SKM-1 (cell line): ENCODE measurements around the gene BTD.

Experiments used
- DNase-seq: peaks from one replicate; lab custom pipeline; 2025; ENCODE audit not compliant: unreplicated experiment; lab: John Stamatoyannopoulos, UW

The BTD gene

DNA sequence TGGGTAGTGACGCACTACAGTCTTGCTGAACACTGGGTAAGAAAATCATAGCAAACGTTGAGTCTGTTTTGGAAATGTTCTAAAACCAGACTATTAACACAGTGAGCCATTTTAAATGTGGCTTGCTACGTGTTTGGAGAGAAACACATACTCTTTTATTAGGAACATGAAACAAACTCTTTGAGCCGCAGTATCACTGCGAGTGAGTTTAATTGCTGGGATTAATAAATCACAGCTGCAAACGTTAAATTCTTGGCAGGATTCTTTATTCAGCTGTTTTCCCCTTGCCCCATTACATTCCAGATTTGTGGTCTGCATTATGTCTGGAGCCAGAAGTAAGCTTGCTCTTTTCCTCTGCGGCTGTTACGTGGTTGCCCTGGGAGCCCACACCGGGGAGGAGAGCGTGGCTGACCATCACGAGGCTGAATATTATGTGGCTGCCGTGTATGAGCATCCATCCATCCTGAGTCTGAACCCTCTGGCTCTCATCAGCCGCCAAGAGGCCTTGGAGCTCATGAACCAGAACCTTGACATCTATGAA is 33.6 kb downstream of the BTD start:
- no peak for DNase-seq

DNA sequence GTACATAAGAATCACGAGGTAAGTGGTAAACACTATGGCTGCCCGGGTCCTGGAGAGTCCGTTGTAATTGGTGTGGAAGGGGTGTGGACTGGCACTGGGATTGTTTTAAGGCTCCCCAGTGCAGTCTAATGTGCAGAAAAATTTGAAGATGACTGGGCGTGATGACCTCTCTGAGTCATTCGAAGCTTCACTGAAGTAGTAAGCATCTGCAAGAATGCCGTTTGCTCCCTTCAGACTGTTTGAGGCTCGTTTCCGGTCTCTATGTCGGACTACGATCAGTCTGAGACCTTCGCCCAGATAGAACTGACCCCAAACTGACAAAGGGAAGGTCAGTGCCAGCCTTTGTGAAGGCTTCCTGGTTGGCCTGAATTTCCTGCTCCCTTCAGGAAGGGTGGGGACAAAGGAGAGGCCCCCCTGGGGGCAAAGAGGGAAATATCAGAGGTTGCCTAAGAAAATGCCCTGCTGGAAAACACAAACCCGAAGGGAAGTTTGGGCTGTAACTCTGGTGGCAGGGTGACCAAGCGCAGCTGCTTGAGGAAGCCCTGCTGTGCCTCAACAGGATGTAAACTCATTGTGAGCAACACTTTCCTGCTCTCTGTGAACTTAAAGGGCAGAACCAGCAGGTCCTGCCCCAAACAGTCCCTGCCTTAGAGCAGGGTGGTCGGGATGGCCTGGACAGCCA is 34.6 kb downstream of the BTD start:
- no peak for DNase-seq

DNA sequence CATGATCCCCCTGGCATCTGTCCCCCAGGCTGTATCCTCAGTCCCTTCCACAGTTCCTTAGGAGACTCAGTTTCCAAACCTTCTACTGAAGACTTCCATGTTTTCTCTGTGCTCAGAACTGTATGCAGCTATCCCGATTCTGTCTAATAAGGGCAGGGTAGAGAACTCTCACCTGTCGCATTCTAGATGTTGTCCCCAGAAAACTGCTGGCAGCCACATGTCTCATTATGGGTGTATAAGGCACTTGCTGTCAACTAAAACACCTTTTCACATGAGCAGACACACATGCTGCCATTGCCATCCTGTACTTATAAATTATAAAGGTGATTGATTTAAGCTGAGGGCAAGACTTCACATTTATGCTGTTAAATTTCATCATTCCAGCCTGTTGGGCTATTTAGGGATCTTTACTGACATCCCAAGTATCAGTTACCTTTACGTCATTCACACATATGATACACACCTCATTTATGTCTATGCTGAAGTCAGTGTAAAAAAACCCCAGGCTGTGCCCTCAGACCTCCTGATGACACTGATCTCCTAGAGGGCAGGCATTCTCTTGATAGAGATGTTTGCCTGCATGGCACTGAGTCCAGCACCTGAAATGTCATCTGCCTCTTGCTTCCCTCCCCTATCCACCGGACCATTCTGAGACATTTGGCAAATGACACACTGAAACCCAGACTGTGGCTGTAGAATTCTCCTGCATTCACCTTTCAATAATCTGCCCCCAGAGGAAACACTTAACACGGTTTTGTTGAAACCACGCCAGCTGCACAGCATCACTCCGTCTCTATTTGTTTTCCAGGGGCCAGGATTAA is 35.8 kb downstream of the BTD start:
- DNase-seq: no peak

DNA sequence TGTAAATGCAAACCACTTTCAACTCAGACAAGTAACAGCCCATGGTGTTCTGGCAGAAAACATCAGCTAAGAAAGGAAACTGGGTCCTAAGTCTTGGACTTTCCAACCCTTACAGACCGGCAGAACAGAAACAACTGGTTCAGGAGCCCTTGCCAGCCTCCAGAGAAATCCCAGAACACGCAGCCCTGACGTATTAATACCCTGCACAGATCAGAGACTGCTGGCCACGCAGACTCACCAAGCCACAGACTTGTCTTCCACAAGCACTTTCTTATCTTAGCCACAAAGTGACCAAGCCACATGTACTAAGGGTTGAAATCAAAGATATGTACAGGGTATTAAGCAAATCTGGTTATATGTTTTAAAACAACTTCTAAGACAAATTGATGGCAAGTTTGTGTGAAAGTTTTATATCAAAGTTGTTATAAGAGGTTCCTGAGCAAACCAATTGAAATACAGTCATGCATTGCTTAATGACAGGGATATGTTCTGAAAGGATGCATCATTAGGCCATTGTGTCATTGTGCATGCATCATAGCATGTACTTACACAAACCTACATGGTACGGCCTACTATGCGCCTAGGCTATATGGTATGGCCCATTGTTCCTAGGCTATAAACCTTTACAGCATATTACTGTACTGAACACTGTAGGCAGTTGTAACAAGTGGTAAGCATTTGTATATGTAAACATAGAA is 36.8 kb downstream of the BTD start:
- no peak for DNase-seq

DNA sequence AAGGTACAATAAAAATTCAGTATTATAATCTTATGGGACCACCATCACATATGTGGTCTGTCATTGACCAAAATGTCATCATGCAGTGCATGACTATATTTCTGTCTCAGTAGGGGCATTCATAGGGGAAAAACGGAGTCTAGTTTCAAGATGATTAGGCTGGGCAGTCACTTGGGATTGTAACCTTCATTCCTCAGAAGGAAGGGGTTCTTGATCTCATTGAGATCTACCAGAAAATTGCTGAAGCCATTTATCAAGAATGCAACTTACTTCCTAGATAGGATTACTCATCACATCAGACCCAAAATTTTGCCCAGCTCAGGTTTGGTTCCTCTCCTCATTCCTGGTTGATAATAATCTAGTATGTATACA is 37.3 kb downstream of the BTD start:
- no peak for DNase-seq

DNA sequence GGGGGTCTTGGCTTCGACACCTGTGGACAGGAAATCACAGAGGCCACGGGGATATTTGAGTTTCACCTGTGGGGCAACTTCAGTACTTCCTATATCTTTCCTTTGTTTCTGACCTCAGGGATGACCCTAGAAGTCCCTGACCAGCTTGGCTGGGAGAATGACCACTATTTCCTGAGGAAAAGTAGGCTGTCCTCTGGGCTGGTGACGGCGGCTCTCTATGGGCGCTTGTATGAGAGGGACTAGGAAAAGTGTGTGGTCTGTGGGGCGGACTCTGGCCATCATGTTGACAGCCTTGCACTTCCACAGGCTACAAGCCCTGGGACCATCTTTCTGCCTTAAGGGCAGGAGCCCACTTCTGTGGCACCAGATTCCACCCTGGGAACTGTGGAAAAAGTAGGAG is 43.7 kb downstream of the BTD start:
- no peak for DNase-seq

DNA sequence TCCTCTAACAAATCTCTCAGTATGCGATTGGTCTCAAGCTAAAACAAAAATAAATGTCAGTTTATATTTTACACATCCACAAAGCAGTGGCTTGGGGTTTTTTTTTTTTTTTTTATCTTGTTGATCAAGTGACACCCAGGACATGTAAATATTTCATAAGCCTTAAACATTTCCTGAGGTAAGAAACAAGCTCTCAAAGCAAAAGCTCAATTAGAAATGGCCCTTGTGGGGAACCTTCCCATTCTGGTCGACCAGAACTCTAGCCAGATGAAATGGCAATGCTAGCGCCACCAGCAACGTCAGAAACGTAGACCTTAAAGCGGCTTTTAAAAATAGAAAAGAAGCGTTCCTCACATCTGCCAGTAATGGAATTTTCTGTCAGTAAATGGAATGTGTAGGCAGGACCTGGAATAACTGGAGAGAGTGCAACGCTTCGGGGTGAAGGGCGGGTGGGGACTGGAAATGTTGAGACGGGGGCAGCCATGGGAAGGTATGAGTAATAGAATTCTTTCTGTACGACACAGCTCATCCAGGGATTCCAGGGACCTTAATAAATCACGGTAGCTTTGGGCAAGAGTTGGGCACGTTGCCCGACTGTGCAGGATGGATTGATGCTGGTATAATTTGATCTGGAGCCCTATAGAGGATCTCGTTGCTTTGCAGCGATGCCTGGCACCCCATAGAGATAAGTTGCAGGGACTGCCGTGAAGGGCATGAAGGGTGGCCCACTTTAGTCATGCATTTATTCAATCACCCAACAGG is 44.4 kb downstream of the BTD start:
- no peak for DNase-seq

DNA sequence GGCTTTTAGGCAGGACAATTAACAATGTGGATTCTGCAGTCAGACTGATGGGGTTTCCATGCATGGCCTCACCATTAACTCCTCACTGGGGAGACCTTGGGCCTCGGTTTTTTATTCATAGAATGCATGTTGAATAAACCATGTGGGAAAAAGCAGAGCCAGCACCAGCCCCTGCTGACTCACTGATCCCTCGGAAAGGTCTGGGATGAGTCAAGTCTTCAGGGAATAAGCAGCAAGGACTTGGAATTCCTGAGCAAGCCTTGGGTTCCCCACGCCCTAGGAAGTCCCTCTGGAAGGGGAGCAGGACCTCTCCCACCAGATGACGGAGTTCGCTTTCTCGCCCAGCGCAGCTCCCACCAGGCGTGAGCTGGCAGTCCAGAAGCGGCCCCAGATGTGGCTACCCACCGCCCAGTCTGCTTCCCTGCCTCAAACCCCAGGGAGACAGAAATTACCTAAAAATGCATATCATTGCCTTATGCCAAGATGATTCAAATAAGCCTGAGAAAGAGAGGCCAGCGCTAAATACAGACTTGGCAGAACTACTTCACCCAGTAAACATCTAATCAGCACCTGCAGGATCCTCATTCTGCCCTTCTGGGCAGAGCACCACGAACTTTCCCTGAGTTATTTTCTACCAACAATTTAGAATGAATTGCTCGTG is 45.4 kb downstream of the BTD start:
- DNase-seq: no peak

DNA sequence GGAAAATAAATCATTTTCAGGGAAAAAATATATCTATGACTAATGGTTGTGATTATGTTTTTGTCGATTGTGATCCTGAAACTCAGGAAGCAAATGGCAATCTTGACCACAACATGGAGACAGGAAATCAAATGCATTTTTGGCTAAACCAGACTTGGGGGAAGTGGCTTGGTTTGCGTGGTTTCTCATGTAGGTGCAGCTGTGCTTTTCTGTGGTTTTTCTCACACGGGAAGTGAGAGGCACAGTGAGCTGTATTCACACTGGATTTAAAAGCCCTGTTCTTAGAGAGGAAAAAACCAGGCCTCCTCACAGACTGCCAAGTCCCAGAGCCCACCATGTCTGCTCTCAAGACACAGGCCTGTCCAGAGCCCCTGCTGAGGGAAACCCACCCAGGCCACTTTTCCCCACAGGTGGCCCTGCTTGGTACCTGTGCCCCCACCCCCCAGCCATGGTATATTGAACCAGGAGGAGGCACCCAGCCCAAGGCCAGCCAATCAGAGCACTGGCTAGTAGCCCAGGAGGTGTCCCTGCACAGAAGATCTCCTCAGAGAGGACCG is 46.1 kb downstream of the BTD start:
- peak; percentile 41 for DNase-seq

DNA sequence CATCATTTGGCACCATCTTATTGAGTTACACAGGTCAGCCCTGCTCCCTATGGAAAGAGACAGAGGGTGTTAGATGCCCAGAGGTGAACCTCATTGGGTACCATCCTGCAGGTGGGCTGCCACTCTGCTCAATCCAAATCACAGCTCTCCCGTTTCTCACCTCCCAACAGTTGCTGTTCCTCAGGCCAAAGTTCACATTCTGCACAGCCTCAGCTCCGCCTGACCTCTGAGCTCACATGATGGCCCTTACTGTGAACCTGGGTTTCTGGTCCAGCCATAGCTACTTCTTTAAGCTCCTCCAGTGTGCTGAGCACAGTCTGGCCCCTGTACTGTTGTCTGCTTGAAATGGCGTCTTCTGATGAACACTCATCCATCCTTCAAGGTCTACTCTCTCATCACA is 47.8 kb downstream of the BTD start:
- no peak for DNase-seq

DNA sequence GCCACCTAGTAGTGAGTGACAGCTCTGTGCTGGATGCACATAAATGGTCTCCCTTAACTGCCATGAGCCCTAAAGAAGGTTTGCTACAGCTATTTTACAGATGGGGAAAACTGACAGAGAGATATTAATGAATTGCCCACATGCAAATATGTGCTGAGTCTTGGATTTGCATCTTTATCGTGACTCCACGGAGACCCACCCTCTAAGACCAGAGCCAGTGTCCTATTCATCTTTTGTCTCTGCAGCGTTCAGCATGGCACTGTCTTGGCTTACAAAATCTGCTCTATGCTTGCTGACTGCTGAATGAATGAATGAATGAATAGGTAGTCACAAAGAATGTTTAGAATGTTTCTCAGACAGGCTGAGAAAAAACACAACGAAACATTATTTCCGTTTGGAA is 48.3 kb downstream of the BTD start:
- no peak for DNase-seq

DNA sequence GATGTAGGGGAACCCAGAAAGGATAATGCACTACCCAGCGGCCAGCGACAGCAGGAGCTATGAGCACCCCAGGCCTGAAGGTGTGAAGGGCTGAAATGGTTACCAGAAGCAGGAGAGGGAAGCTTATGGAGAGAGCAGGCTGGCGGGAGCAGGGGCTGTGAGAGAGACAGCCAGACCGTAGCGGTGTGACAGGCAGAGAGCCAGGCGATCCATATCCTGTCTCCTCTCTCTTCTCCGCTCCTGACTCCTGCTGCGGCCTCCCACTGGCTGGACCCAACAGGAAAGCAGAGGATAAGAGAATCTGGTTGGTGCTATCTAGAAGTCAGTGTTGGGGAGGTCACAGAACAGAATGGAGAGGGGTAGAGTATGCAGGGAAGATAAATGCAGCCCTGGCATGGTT is 49.9 kb downstream of the BTD start:
- no peak for DNase-seq

DNA sequence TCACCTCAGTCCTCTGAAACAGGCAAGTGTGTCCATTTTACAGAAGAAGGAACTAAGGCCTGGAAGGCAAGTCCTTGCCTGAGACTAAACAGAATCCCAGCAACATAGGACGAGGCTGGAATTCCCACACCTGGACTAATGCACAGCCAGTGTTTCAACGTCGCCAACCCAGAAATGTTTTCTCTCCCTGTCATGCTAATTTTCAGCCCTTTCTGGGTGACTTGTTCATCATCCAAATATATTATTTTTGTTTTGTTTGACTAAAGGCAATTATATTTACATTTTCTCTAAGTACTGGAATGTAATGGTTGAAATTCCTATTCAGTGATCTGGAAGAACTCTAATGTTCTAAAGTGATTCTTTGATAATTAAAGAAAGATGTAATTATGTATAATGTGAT is 51.8 kb downstream of the BTD start:
- DNase-seq: no peak

DNA sequence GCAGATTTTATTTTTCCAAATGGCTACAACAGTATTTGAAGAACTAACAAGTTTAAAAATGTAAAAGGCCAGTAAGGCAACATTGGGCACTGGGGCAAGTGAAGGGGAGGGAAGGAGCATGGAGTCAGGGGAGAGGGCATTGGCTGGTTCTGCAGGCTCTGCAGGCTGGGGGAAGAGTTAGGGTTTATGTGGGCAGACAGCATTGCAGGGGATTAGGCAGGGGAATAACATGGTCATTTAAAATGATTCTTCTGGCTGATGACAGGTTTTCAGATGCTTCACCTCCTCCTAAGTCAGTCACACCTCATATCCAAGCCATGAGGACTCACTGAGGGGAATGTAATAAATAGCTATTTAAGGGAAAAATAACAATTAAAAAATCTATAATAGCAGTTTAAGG is 52.6 kb downstream of the BTD start:
- DNase-seq: no peak

DNA sequence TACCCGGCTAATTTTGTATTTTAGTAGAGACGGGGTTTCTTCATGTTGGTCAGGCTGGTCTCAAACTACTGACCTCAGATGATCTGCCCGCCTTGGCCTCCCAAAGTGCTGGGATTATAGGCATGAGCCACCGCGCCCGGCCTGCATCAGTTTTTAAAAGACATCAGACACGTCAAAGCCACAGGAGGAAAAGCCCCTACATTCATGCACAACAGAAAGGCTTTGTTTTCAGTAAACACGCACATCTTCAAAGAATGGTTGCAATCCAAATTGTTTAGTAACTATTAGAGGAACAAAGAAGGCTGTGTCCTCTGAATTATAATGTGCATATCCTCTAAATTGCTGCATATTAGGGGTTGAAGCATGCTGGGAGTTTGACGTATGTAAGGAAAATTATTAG is 53.3 kb downstream of the BTD start:
- no peak for DNase-seq

DNA sequence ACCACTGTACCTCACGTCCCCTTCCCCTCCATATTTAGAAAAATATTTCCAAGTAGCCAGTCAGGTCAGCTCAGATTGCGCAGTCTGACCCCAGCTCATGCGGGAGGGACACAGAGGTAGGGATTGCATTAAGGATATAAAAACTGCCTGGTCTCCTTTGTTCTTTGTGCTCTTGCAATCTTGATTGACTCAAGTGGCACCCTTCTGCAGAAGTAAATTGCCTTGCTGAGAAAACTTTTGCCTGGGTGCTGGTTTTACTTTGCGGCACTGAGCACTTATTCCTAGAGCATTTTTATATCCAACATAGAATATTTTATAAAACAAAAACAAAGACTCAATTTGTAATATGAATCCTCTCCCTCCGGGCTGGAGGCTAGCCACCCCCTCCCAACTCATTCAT is 54.8 kb downstream of the BTD start:
- no peak for DNase-seq

DNA sequence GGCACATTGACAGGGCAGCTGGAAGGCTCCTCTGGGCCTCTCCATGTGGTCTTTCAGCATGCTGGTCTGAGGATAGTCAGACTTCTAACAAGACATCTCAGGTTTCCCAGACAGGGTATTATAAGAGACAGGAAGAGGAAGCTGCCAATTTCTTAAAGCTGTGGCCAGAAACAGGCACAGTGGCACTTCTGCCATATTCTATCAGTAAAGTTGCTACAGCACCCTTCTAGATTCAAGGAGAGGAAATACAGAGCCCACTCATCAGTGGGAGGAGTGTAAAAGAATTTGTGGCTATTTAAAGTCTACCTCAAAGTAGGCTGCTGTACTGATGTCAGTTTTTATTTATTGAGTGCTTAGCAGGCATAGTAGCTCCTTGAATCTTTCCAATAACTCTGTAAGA is 55.5 kb downstream of the BTD start:
- peak; percentile 45 for DNase-seq

DNA sequence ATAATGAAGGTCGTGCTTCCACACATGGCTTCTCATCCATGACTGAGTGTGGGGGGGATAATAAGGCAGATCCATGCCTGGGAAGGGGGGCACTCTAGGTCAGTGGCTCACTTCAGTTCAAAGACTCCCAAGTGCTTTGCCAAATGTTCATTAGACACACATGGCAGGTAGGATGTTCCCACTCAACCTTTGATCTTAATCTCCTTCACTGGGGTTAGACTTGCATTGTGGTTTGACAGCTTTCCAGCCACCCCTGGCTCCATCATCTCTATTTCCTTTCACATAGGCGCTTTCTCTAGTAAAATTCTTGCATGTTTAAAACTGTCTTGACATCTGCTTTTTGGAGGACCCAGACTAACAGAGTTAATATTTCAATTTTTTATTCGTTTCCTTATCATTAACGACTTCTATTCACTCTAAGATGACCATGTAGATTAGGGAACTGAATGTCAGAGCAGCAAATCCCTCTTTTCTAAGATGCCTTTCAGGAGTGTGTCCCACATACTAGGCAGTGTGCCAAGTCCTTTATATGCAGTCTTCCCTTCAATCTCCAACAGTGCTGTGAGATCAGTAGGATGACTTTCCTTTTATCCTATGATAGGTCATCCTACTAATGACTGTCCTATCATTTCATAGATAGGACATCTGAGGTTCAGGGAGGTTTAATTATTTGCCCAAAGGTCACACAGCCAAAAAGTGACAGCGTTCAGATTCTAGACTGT is 57.9 kb downstream of the BTD start:
- no peak for DNase-seq

DNA sequence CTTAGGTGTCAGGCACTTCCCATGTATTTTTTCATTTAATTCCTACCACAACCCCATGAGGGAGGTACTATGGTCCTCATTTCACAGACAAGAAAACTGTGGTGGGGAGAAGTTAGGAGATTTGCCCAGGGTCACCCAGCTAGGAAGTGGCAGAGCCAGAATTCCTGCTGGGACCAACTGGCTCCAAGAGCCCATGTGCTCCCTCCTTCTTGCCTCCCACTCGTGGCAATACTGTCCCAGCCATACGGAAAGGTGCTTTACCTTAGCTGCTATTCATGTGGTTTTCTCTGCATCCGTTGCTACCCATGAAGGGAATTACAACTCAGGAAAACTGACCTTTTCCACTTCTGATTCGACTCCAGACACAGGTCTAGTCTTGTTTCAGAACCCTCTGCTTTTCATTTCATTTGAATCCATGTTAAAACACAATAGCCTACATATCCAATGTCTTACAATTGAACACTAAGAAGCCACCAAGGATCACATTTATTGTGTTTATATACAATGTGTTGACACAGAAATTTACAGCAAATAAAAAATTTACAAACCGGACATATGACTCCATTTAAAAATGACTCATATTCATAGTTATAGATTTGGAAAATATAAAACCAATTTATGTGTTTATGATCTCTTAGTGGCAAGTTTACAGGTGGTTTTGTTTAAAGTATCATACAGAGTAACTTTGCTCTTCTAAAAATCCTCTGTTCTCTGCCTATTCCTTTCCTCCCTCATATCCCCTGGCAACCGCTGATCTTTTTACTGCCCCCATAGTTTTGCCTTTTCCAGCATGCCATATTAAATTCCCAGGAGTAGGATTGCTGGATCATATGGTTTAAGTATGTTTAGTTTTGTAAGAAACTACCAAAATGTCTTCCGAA is 58.8 kb downstream of the BTD start:
- no peak for DNase-seq
